ENCODE results near the gene APMAP. TPM values are rescaled to one million over a fixed set of nuclear protein-coding genes. Genes with fewer than 3 reads are reported as not detected.

The APMAP gene
- total and polyA plus RNA-seq, 4 donors = 132 to 378 (median 234) TPM

DNA sequence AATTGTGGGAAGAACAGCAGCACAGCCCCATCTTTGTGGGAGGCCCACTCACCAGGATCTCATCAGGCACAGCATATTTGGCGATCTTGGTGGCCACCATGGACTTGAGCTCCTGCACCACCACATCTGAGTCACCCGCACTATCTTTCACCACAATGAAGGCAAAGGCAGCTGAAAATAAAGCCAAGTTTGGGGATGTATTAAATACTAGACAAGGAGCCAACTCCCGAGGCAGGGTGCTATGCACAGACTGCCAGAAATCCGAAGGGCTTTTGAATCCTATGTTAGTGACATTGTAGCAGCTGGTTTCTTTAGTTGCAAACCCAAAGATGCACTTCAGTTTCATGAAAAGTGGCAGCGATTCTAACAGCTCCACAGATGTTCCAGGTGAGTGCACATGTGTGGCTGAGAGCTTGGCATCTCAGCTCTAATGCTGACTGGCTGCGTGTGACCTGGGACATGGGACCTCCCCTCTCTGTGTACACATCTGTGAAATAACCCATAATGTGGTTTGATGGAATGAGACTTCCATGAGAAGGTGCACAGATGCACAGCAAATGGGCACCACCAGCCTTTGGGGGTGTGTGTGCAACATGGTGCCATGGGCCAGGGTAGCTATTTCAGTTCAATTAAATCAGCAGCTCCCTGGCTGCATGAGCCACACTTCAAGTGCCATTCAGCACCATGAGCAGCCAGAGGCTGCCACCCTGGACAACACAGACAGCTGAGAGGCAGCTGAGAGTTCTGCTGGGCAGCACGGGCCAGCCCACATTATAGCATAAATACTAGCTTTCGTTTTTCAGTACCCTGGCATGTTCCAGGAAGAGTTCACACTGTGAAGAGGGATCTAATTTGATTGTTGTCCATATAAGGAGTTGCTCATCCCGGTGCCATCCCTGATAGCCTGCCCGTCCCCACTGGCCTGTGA is 16.9 kb upstream of the APMAP start:
- Histone ChIP-seq H3K9ac (ENCODE audit: low read depth in 1 of 2, low read length in 2 of 2) (no peak overlapping the region), H3K9me3 (ENCODE audit: control insufficient read depth in 4 of 4, low read length in 3 of 4) (no peaks in the 10 kb centered on the region), H3K4me3 (ENCODE audit: low read depth in 1 of 3, low read length in 3 of 3) (no peak overlapping the region), H3K27me3 (ENCODE audit: control insufficient read depth in 4 of 4, insufficient read depth in 4 of 4, low read length in 3 of 4) (no peaks in the 10 kb centered on the region), H3K36me3 (ENCODE audit: control insufficient read depth in 4 of 4, insufficient read depth in 3 of 4, low read depth in 1 of 4, low read length in 3 of 4) (no peaks in the 10 kb centered on the region), H3K4me1 (ENCODE audit: control insufficient read depth in 4 of 4, insufficient read depth in 4 of 4, low read length in 3 of 4) (peaks cover 11 to 46% (median 32%) of the 10 kb centered on the region in 4 donors), H3K27ac (ENCODE audit: low read depth in 1 of 2, low read length in 2 of 2) (no peak overlapping the region)
- 93% methylated on average over 10 of the region's 10 CpGs for WGBS
- TF ChIP-seq, protein P1, sequence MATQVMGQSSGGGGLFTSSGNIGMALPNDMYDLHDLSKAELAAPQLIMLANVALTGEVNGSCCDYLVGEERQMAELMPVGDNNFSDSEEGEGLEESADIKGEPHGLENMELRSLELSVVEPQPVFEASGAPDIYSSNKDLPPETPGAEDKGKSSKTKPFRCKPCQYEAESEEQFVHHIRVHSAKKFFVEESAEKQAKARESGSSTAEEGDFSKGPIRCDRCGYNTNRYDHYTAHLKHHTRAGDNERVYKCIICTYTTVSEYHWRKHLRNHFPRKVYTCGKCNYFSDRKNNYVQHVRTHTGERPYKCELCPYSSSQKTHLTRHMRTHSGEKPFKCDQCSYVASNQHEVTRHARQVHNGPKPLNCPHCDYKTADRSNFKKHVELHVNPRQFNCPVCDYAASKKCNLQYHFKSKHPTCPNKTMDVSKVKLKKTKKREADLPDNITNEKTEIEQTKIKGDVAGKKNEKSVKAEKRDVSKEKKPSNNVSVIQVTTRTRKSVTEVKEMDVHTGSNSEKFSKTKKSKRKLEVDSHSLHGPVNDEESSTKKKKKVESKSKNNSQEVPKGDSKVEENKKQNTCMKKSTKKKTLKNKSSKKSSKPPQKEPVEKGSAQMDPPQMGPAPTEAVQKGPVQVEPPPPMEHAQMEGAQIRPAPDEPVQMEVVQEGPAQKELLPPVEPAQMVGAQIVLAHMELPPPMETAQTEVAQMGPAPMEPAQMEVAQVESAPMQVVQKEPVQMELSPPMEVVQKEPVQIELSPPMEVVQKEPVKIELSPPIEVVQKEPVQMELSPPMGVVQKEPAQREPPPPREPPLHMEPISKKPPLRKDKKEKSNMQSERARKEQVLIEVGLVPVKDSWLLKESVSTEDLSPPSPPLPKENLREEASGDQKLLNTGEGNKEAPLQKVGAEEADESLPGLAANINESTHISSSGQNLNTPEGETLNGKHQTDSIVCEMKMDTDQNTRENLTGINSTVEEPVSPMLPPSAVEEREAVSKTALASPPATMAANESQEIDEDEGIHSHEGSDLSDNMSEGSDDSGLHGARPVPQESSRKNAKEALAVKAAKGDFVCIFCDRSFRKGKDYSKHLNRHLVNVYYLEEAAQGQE (IDR thresholded peaks at IDR 0.05) = no peak
- DNase-seq (ENCODE audit: low spot score) = no peak

- H3K4me3 ChIP-seq (ENCODE audit: low read depth in 1 of 3, low read length in 3 of 3) = no peak overlapping the region
- no peaks in the 10 kb centered on the region for H3K27me3 ChIP-seq (ENCODE audit: control insufficient read depth in 4 of 4, insufficient read depth in 4 of 4, low read length in 3 of 4)
- no peaks in the 10 kb centered on the region for H3K9me3 ChIP-seq (ENCODE audit: control insufficient read depth in 4 of 4, low read length in 3 of 4)
- TF ChIP-seq RXRA (IDR thresholded peaks at IDR 0.05) (peak in 1 of 2 donors; percentile 55), EGR1 (IDR thresholded peaks at IDR 0.05; ENCODE audit: low read depth in 2 of 2) (no peak)
- H3K36me3 ChIP-seq (ENCODE audit: control insufficient read depth in 4 of 4, insufficient read depth in 3 of 4, low read depth in 1 of 4, low read length in 3 of 4) = no peaks in the 10 kb centered on the region
- H3K9ac ChIP-seq (ENCODE audit: low read depth in 1 of 2, low read length in 2 of 2) = no peak overlapping the region
- H3K27ac ChIP-seq (ENCODE audit: low read depth in 1 of 2, low read length in 2 of 2) = no peak overlapping the region
- 61% methylated on average over 11 of the region's 11 CpGs for WGBS
- peaks cover 11 to 46% (median 32%) of the 10 kb centered on the region in 4 donors for H3K4me1 ChIP-seq (ENCODE audit: control insufficient read depth in 4 of 4, insufficient read depth in 4 of 4, low read length in 3 of 4)
- no peak for DNase-seq (ENCODE audit: low spot score)
These were observed 16.1 kb upstream of the APMAP start for GRCh38 chr20:25008388-25009217.

- no peak overlapping the region for H3K27ac ChIP-seq (ENCODE audit: low read depth in 1 of 2, low read length in 2 of 2)
- H3K36me3 ChIP-seq (ENCODE audit: control insufficient read depth in 4 of 4, insufficient read depth in 3 of 4, low read depth in 1 of 4, low read length in 3 of 4) = no peaks in the 10 kb centered on the region
- H3K4me1 ChIP-seq (ENCODE audit: control insufficient read depth in 4 of 4, insufficient read depth in 4 of 4, low read length in 3 of 4) = peaks cover 11 to 44% (median 30%) of the 10 kb centered on the region in 4 donors
- no peak for TF ChIP-seq NR2F2 (IDR thresholded peaks at IDR 0.05)
- H3K27me3 ChIP-seq (ENCODE audit: control insufficient read depth in 4 of 4, insufficient read depth in 4 of 4, low read length in 3 of 4) = no peaks in the 10 kb centered on the region
- WGBS = 96% methylated on average over 22 of the region's 22 CpGs
- no peak overlapping the region for H3K9ac ChIP-seq (ENCODE audit: low read depth in 1 of 2, low read length in 2 of 2)
- DNase-seq (ENCODE audit: low spot score) = no peak
- no peak overlapping the region for H3K4me3 ChIP-seq (ENCODE audit: low read depth in 1 of 3, low read length in 3 of 3)
- no peaks in the 10 kb centered on the region for H3K9me3 ChIP-seq (ENCODE audit: control insufficient read depth in 4 of 4, low read length in 3 of 4)
These were observed 15.1 kb upstream of the APMAP start for GRCh38 chr20:25007491-25008305.

All from liver (tissue), 9 donors.